ENCODE measurements around the gene RBMS1.
A peak's percentile ranks its signal among the peaks of the same experiment; 100 is the strongest.

RBMS1 gene

DNA sequence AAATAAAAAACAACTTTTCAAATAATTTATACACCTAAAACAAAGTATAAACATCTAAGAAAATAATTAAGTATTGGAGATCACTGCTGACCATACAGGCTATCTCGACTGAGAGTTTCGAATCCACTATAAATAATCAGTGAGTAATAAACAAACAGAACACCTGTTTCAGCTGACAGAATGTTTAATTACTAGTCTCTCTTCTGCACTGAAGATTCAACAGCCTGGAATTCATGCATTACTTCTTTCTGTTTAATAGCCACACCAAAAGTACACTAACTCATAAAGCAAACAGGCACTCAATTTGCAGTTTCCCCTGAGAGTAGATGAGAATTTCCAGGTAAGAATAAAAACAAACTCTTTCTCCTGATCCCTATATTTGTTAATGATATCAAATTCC lies 138.5 kb downstream of the RBMS1 start:
- no peak for DNase-seq

GRCh38 chr2:160354677-160355076 lies 138.9 kb downstream of the RBMS1 start:
- DNase-seq = no peak

DNA sequence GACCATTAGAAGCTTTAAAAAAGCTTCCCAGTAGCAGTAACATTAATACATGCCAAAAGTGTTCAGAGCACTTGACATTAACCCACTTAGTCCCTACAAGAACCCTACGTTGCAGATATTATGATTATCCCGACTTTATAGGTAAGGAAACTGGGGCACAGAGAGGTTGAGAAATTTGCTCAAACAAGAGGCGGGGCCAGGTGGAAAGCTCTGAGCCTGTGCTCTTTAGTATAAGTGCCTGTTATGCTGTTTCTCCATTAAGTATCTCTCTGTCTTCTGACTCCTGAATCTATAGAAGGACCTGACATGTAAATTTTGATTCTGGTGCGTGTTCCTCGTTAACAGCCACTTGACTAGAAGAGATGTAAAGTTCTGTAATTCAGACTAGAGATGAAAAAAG lies 139.8 kb downstream of the RBMS1 start:
- no peak for DNase-seq

GRCh38 chr2:160353166-160353565 lies 140.4 kb downstream of the RBMS1 start:
- no peak for DNase-seq

DNA sequence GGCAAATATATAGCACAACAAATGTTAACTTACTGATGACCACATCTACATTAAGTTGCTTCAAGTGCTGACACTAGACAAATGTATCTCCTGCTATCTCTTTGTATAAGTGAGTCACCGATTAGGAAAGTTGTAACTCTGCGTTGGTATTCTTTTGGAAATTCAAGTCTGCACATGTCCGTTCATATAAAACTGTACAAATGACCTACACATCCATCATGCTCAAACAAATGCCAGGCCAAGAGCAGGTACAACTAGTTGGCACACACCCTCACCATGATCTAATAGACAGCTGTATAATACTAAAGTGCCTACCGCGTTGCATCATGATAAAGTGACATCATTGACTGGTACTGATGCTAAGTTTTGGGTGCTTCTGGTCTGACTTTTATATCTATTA lies 141.1 kb downstream of the RBMS1 start:
- DNase-seq = no peak

DNA sequence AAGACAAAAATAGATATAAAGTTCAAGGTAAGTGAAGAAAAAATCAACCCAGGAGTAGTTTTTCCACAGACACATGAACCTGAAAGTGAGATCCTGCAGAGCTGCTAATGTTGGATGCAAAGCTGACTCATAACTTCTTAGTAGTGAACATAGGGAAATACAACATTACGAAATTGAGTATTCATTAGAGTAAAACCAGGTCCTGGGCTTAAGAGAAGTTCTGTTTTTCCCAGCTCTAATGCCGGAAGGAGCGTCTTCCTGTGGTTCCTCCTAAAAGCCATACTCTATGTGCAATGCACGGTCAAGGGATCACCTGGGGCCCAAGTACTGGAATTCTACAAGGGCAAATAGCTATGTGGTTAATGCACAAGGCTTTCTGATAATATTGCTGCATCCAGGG lies 141.7 kb downstream of the RBMS1 start:
- no peak for DNase-seq

DNA sequence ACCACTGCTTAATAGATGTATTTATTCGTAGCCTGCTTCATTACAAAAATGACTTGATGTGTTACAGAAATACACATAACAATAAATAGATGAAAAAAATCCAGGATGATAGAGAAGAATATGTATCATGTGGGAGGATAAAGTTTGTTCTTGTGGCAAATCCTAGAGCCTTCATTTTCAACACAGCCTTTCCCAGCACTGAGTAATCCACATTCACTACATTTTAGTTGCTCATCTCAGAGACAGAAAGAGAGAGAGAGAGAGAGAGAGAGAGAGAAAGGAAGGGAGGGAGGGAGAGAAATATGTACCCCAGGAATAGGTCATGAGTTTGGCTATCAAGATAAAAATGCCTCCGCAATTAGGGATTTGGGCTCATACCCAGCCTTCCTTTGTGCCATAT lies 144.3 kb downstream of the RBMS1 start:
- no peak for DNase-seq

- DNase-seq = no peak
Measured at GRCh38 chr2:160347269-160347863, 146.2 kb downstream of the RBMS1 start.

DNA sequence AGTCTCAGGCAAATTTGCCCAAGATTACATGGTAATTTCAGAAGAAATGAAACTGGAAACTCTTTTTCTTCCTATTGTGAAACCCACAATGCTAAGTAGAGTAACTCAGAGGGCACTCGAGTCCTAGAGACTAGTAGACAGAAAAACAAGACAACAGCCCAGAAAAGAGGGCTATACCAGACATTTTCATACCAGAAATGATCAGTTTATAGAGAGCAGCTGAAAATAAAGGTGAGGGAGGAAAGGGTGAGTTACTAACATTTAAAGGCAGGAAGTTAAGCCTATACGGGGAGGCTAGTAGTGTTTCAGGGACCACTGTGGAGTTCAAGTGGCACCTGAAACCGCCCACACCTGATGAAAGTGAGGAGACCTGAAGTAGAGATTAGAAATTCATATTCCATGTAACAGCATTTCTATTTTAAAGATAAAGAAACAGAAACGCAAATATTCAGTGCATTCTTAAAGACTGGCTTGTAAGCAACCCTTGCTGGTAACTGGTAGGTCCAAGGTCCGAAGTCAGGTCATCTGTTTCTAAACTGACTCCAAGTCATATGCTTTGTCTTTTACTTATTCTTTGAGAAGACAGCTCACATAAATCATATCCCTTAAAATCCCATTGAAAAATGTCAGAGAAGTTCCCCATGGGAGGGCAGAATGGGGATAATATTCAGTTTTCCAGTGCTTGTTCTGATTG lies 148.4 kb downstream of the RBMS1 start:
- DNase-seq = no peak

DNA sequence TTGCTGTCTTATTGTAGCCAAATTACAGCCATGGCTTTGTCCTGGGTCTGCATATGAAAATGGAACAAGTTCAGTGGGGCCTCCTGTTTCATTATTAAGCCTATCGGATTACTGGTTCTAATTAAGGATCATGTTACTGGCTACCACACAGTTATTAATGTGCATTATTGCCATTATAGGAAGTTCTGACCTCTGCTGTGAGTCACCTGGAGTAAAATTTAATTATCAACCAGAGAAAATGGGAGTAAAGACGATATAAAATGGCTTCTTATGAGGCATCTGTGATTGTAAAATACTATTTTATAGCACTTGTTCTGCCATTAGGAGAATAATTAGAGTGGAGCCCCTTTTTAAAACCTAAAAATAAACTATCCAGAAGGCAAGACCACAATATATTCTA lies 150.2 kb downstream of the RBMS1 start:
- no peak for DNase-seq

GRCh38 chr2:160339726-160340125 lies 153.9 kb downstream of the RBMS1 start:
- no peak for DNase-seq

GRCh38 chr2:160338901-160339685 lies 154.5 kb downstream of the RBMS1 start:
- DNase-seq = peak; percentile 45

- no peak for DNase-seq
Measured at GRCh38 chr2:160337728-160338127, 155.9 kb downstream of the RBMS1 start.

DNA sequence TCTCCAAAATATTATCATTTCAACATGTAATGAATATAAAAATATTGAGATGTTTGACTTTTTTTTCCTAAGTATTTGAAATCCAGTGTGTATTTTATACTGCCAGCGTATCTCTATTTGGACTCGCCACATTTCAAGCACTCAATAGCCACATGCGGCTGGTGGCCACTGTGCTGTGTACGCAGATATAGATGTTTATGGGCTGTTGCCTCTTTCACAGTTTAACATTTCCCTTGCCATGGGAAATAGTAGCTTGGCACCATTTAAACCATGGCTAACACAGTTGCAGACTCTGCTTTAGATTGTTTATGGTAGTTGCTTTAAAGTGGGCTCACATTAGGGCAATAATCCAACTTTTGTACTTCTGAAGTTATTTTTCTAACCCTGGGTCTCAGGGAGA lies 157.0 kb downstream of the RBMS1 start:
- DNase-seq = no peak

DNA sequence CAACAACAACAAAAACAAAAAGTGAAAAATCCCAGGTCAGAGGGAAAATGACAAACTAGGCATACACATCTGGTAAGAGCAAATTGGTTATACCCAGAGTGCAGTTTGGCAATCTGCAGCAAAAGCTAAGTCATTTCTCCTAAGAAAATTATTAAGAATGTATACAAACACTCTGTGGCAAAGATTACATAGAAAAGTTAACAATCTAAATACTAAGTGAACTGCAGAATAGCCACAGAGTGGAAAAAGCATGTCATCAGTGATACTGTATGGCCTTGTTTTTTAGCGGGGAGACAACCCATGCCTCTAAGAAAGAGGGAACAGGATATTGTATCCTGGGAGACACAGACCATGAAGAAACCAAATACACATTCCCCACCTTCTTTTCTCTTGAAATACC lies 157.5 kb downstream of the RBMS1 start:
- no peak for DNase-seq

- DNase-seq = no peak
Measured at GRCh38 chr2:160335441-160335840, 158.2 kb downstream of the RBMS1 start.

GRCh38 chr2:160334028-160334741 lies 159.4 kb downstream of the RBMS1 start:
- no peak for DNase-seq

DNA sequence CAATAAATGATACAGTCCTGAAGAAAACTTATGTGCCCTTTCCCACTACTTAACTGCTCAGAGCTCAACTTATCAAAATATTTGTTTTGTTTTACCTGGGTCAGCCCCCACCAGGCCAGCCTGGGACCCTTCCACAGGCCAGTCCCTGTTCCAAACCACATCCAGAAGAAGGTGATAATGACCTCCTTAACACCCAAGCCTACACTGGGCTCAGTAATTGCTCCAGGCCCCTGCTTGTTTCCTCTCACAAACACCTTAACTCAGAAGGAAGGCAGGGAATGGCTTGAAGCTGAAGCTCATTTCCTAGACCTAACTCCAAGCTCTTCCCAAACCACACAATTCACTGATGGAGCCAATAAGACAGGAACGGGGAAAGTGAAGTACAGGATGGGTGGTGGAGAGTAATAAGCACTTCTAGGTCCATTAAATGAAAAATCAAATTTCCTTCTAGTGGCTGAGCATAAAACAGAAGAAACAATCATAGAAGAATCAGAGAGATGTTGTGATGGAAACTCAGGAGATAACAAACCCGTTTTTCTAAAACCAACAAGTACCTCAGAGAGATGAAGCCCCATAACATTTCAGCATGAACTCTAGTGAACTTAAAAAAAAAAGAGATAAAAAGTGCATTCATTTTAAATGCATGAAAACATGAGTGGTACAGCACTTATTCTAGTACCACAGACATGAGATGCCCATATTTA lies 160.1 kb downstream of the RBMS1 start:
- DNase-seq = no peak

DNA sequence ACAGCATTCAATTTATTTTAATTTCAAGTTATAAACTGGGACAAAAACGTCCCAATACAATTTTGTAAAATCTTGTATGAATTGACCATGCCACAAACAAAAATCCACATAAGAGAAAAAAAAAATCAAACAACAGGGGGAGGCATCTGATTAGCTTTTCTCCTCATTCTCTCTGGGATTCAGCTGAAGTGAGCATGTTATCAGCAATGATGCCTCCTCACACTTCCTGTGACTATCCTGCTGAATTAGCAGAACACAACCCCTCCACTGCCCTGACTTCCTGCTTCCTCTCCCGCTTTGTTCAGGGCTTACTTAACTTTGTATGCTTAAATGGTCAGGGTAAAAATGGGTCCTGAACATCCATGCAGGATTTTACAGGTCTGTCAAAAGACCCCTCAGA lies 161.3 kb downstream of the RBMS1 start:
- no peak for DNase-seq

DNA sequence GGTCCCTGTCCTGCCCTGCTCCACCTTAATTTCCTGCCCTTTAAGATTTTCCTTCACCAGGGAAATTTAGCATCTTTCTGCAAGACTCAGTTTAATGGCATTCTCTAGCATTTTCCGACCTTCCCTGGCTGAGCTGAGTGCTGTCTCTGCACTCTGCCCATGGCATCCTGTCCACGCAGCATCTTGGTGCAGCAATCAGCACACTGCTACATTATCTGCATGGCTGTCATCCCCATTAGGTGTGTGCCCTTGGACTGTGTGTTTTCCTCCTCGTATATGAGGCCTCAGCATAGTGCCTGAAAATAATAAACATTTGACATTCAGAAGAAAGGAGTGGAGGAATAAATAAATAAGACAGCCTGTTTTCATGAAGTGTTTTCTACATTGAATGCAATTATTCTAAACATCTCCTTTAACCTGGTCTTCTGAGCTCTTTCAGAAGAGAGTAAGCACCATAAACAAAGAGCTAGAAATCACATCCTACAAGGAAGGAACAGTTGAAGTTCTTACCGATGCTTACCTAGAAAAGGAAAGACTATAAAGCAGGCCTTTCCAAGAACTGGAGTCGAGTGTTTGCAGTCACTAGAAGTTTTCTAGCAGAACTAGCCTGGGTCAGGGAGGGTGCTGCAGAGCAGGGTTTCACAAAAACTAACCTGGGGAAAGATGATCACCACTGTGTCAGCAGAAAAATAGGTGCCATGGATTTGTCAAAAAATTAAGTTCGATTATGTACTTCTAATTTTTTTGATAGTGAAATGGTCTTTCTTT lies 162.2 kb downstream of the RBMS1 start:
- DNase-seq = no peak

- peak; percentile 79 for DNase-seq
Measured at GRCh38 chr2:160328811-160329527, 164.6 kb downstream of the RBMS1 start.
